GM12878 (cell line): Measurements from ENCODE around the gene CAPZB.

Experiments
- CBFB ChIP-seq: IDR thresholded peaks from 2 replicates; pipeline ENCODE4 v1.6.1; 2016; ENCODE audit warnings: antibody characterized with exemption, low read depth
- CTCF ChIP-seq, 3 experiments: IDR thresholded peaks in 2 of 3; conservative IDR thresholded peaks in 1 of 3; 2 replicates each; pipeline ENCODE4 v1.5.1; 2011; ENCODE audit warnings: low read depth in 3 of 3, low read length in 3 of 3, mild to moderate bottlenecking in 3 of 3, control low read depth in 2 of 3, moderate library complexity in 2 of 3, inconsistent platforms in 1 of 3, mixed read lengths in 1 of 3; ENCODE audit not compliant: control insufficient read depth in 2 of 3, insufficient read depth in 1 of 3; ENCODE audit errors: extremely low read depth in 1 of 3
- EP300 ChIP-seq, 2 experiments: fragments of 150-350 bp in 1 of 2; IDR thresholded peaks; 2 replicates each; pipeline ENCODE4 v1.6.1; 2011 to 2012; ENCODE audit warnings: low read depth in 2 of 2, low read length in 2 of 2, borderline replicate concordance in 1 of 2, improper control_type of control experiment in 1 of 2, inconsistent platforms in 1 of 2; ENCODE audit not compliant: control insufficient read depth in 1 of 2
- EZH2 ChIP-seq: IDR thresholded peaks from 2 replicates; pipeline ENCODE4 v1.6.1; 2012; ENCODE audit warnings: low read depth, mild to moderate bottlenecking, control low read depth, inconsistent platforms, low read length, borderline replicate concordance; ENCODE audit not compliant: control insufficient read depth
- IKZF1 ChIP-seq: fragments of 450-650 bp; conservative IDR thresholded peaks from 2 replicates; pipeline ENCODE4 v1.6.1; 2017; ENCODE audit warnings: antibody characterized with exemption, mild to moderate bottlenecking
- MXI1 ChIP-seq: fragments of 150-350 bp; IDR thresholded peaks from 2 replicates; pipeline ENCODE4 v1.6.1; 2011; ENCODE audit warnings: low read depth, mild to moderate bottlenecking, inconsistent platforms, low read length, improper control_type of control experiment
- NBN ChIP-seq: fragments of 450-650 bp; IDR thresholded peaks from 2 replicates; pipeline ENCODE4 v1.6.1; 2016
- NFIC ChIP-seq: IDR thresholded peaks from 2 replicates; pipeline ENCODE4 v1.6.1; 2012; ENCODE audit warnings: low read depth, mild to moderate bottlenecking, inconsistent platforms, low read length, moderate library complexity
- POLR2AphosphoS5 ChIP-seq: IDR thresholded peaks from 2 replicates; pipeline ENCODE4 v1.6.1; 2011; ENCODE audit warnings: mild to moderate bottlenecking, low read length, inconsistent platforms
- RFX5 ChIP-seq: IDR thresholded peaks from 2 replicates; pipeline ENCODE4 v1.6.1; 2011; ENCODE audit warnings: low read depth, low read length, improper control_type of control experiment
- SIN3A ChIP-seq: IDR thresholded peaks from 2 replicates; pipeline ENCODE4 v1.6.1; 2012; ENCODE audit warnings: low read depth, low read length, improper control_type of control experiment
- ZBTB33 ChIP-seq: fragments of 450-650 bp; IDR thresholded peaks from 2 replicates; pipeline ENCODE4 v1.6.1; 2017; ENCODE audit warnings: mild to moderate bottlenecking
- ZNF274 ChIP-seq: IDR thresholded peaks from one replicate; pipeline ENCODE4 v1.8.0; 2011; ENCODE audit not compliant: insufficient read length, insufficient read depth

- TF ChIP-seq ZNF274 (no peak), CTCF (IDR thresholded peaks at IDR 0.05 in 2 of 3, conservative IDR thresholded peaks at IDR 0.05 in 1 of 3; ENCODE audit: control insufficient read depth in 2 of 3, extremely low read depth in 1 of 3, insufficient read depth in 1 of 3, low read depth in 3 of 3, low read length in 3 of 3) (no peak), NFIC (no peak), CBFB (no peak), MXI1 (no peak), EZH2 (no peak), NBN (no peak), IKZF1 (no peak), RFX5 (no peak), ZBTB33 (no peak), EP300 (IDR thresholded peaks at IDR 0.05; ENCODE audit: borderline replicate concordance in 1 of 2, control insufficient read depth in 1 of 2, low read depth in 2 of 2, low read length in 2 of 2) (no peak), SIN3A (no peak), POLR2AphosphoS5 (no peak)
Measured at GRCh38 chr1:19336543-19336942, 148.8 kb downstream of the CAPZB start.
